ENCODE measurements around the gene GLI3. TPM values are rescaled to one million over a fixed set of nuclear protein-coding genes. Genes with fewer than 3 reads are reported as not detected.

Gene GLI3
- total RNA-seq, 2 donors from 2014 or later, result 2.7 to 10.2 TPM

DNA sequence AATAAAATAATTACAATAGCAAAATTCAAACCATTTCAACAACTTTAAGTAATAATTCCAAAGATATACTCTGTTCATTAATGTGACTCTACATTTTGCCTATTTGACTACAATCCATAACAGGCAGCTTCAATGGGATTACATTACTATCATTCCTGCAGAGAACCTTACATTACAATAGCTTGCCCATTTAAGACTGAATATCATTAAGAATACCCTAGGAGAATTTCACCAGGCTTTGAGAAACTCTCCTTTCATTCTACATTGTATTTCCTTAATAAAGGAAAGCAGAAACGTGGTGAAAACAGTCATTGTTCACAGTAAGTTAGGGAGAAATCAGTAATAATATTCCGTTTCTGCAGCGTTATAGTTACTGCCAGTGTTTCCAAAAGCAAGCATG, 209.5 kb downstream of the GLI3 start:
- Mint-ChIP-seq H3K4me3 (no peak overlapping the region), H3K27ac (no peak overlapping the region), H3K27me3 (ENCODE audit: insufficient read depth) (peaks cover 27% of the 10 kb centered on the region), H3K9me3 (no peaks in the 10 kb centered on the region), H3K36me3 (ENCODE audit: low read depth) (no peaks in the 10 kb centered on the region), H3K4me1 (no peaks in the 10 kb centered on the region)
- H3K4me3 ChIP-seq (ENCODE audit: low read length), result no peak overlapping the region
- TF ChIP-seq, protein P1, sequence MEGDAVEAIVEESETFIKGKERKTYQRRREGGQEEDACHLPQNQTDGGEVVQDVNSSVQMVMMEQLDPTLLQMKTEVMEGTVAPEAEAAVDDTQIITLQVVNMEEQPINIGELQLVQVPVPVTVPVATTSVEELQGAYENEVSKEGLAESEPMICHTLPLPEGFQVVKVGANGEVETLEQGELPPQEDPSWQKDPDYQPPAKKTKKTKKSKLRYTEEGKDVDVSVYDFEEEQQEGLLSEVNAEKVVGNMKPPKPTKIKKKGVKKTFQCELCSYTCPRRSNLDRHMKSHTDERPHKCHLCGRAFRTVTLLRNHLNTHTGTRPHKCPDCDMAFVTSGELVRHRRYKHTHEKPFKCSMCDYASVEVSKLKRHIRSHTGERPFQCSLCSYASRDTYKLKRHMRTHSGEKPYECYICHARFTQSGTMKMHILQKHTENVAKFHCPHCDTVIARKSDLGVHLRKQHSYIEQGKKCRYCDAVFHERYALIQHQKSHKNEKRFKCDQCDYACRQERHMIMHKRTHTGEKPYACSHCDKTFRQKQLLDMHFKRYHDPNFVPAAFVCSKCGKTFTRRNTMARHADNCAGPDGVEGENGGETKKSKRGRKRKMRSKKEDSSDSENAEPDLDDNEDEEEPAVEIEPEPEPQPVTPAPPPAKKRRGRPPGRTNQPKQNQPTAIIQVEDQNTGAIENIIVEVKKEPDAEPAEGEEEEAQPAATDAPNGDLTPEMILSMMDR (conservative IDR thresholded peaks at IDR 0.05), result no peak
- no peak overlapping the region for H3K27ac ChIP-seq (ENCODE audit: low read depth, low read length)
- 51 to 54% methylated on average over 3 of the region's 3 CpGs for WGBS, 2 experiments (ENCODE audit: insufficient coverage in 1 of 2, insufficient read length in 1 of 2)
- no peak for DNase-seq
- no peaks in the 10 kb centered on the region for H3K36me3 ChIP-seq (ENCODE audit: control insufficient read depth, insufficient read depth, low read length)
- H3K4me1 ChIP-seq (ENCODE audit: control insufficient read depth, insufficient read depth, low read length), result no peaks in the 10 kb centered on the region
- H3K9me3 ChIP-seq (ENCODE audit: control insufficient read depth, low read length), result no peaks in the 10 kb centered on the region
- H3K27me3 ChIP-seq (ENCODE audit: control insufficient read depth, insufficient read depth, low read length, poor library complexity, severe bottlenecking), result no peaks in the 10 kb centered on the region
- H3K9ac ChIP-seq (ENCODE audit: extremely low read depth, low read length, poor library complexity, severe bottlenecking), result no peak overlapping the region

DNA sequence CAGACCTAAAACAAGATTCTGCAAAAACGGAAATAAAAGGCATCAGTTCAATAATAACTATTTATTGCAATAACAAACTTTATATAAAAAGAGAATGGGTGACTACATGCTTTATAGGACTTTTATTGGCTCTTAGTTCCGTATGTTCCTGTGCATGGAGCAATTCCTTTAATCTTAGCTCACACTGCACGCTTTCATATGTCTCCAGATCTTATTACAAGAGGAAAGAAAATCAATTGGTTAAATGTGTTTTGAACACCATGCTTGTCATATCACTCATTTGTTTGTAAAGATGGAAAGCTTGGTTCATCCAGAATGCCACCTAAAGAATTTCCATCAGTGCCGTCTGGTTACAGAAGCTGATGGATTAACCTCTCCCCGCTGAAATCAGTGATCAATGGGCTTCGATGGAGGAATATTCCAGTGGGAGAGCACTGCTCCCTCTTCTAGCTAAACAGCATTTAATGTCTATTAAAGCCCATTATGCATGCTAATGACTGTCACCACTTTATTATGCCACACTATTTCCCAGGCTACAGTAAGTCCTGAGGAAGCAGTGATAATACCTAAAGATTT, 210.3 kb downstream of the GLI3 start:
- no peak overlapping the region for H3K4me3 ChIP-seq (ENCODE audit: low read length)
- TF ChIP-seq, protein P1 (conservative IDR thresholded peaks at IDR 0.05), result no peak
- H3K9me3 ChIP-seq (ENCODE audit: control insufficient read depth, low read length), result no peaks in the 10 kb centered on the region
- Mint-ChIP-seq H3K27me3 (ENCODE audit: insufficient read depth) (peaks cover 31% of the 10 kb centered on the region), H3K27ac (no peak overlapping the region), H3K36me3 (ENCODE audit: low read depth) (no peaks in the 10 kb centered on the region), H3K4me3 (no peak overlapping the region), H3K9me3 (no peaks in the 10 kb centered on the region), H3K4me1 (no peaks in the 10 kb centered on the region)
- no peaks in the 10 kb centered on the region for H3K36me3 ChIP-seq (ENCODE audit: control insufficient read depth, insufficient read depth, low read length)
- no peaks in the 10 kb centered on the region for H3K27me3 ChIP-seq (ENCODE audit: control insufficient read depth, insufficient read depth, low read length, poor library complexity, severe bottlenecking)
- no peak overlapping the region for H3K9ac ChIP-seq (ENCODE audit: extremely low read depth, low read length, poor library complexity, severe bottlenecking)
- no peak overlapping the region for H3K27ac ChIP-seq (ENCODE audit: low read depth, low read length)
- WGBS, 2 experiments (ENCODE audit: insufficient coverage in 1 of 2, insufficient read length in 1 of 2), result 92 to 95% methylated on average over 3 to 6 of the region's 6 CpGs
- no peaks in the 10 kb centered on the region for H3K4me1 ChIP-seq (ENCODE audit: control insufficient read depth, insufficient read depth, low read length)
- DNase-seq, result no peak

DNA sequence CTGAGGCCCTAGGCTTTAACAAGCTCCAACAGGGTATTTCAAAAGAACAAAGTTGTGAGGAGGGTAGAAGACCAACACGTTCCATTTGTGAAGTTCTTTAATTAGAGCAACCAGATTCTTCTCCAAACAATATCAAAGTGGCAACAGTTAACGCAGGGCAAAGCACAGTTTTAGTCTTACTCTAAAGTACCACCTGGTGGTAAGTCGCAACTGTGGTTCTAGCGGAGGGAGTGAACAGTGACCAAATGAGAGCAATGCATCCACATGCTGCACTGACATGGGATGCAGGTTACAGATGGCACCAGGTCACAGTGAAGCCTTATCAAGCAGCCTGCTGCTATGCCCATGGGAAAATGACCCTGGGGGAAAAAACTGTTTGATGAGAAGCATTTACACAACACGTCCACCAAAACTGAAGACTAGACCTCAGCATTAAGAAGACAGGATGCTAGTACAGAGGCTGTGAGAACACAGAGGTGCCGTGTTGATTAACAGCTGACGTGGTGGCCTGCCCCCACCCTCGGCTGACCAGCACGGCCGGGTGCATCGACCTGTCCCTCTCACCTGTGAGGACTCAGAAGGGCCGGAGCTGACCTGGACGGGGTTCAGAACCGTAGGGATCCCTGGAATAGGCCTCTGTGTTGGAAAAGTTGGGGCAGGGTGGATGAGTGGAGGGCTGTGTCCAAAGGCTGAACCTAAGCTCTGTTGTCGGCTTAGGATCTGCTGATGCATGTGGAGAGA, 211.2 kb downstream of the GLI3 start:
- DNase-seq, result no peak
- Histone ChIP-seq H3K4me1 (ENCODE audit: control insufficient read depth, insufficient read depth, low read length) (no peaks in the 10 kb centered on the region), H3K9me3 (ENCODE audit: control insufficient read depth, low read length) (no peaks in the 10 kb centered on the region), H3K9ac (ENCODE audit: extremely low read depth, low read length, poor library complexity, severe bottlenecking) (no peak overlapping the region), H3K27ac (ENCODE audit: low read depth, low read length) (no peak overlapping the region), H3K27me3 (ENCODE audit: control insufficient read depth, insufficient read depth, low read length, poor library complexity, severe bottlenecking) (no peaks in the 10 kb centered on the region), H3K36me3 (ENCODE audit: control insufficient read depth, insufficient read depth, low read length) (no peaks in the 10 kb centered on the region), H3K4me3 (ENCODE audit: low read length) (no peak overlapping the region)
- Mint-ChIP-seq H3K9me3 (no peaks in the 10 kb centered on the region), H3K27me3 (ENCODE audit: insufficient read depth) (peaks cover 31% of the 10 kb centered on the region), H3K4me1 (no peaks in the 10 kb centered on the region), H3K36me3 (ENCODE audit: low read depth) (no peaks in the 10 kb centered on the region), H3K4me3 (no peak overlapping the region), H3K27ac (no peak overlapping the region)
- 93 to 100% methylated on average over 8 to 15 of the region's 15 CpGs for WGBS, 2 experiments (ENCODE audit: insufficient coverage in 1 of 2, insufficient read length in 1 of 2)
- TF ChIP-seq, protein P1 (conservative IDR thresholded peaks at IDR 0.05), result peak; percentile 39

Data from endodermal cell (in vitro differentiated cells).